Loucy (cell line): ENCODE data around the gene SLC35D3.

Experiments used
- H2AFZ ChIP-seq: fragments of 200-600 bp; sonication (generic); 2 replicates; pipeline ENCODE4 v1.6.0; 2016; ENCODE audit warnings: antibody characterized with exemption, mild to moderate bottlenecking, low read length, moderate library complexity
- H3F3A ChIP-seq: fragments of 200-600 bp; 2 replicates; pipeline ENCODE4 v1.6.0; 2016; ENCODE audit warnings: antibody characterized with exemption, low read depth, mild to moderate bottlenecking
- H3K27me3 ChIP-seq: fragments of 200-600 bp; sonication (generic); 2 replicates; pipeline ENCODE4 v1.6.1; 2014; ENCODE audit warnings: low read length, mild to moderate bottlenecking; ENCODE audit not compliant: insufficient read depth, poor library complexity, severe bottlenecking
- H3K36me3 ChIP-seq: fragments of 200-600 bp; sonication (generic); 2 replicates; pipeline ENCODE4 v1.6.1; 2016; ENCODE audit warnings: low read length; ENCODE audit not compliant: insufficient read depth
- H3K4me1 ChIP-seq: fragments of 200-600 bp; sonication (generic); 2 replicates; pipeline ENCODE4 v1.5.1; 2014; ENCODE audit warnings: low read length, mild to moderate bottlenecking; ENCODE audit not compliant: insufficient read depth, poor library complexity, severe bottlenecking
- H3K4me2 ChIP-seq: fragments of 200-600 bp; sonication (generic); 2 replicates; pipeline ENCODE4 v1.6.0; 2014; ENCODE audit warnings: antibody characterized with exemption, low read length, low read depth, mild to moderate bottlenecking; ENCODE audit not compliant: poor library complexity, severe bottlenecking
- H3K4me3 ChIP-seq: fragments of 200-600 bp; sonication (generic); 2 replicates; pipeline ENCODE4 v1.5.1; 2014; ENCODE audit warnings: low read length, mild to moderate bottlenecking, mixed read lengths; ENCODE audit not compliant: poor library complexity, severe bottlenecking
- H3K79me2 ChIP-seq: fragments of 200-600 bp; sonication (generic); 2 replicates; pipeline ENCODE4 v1.6.1; 2014; ENCODE audit warnings: low read length; ENCODE audit not compliant: insufficient read depth
- H3K9ac ChIP-seq: fragments of 200-600 bp; sonication (generic); 2 replicates; pipeline ENCODE4 v1.6.0; 2014; ENCODE audit warnings: mild to moderate bottlenecking, low read depth, low read length, moderate library complexity; ENCODE audit not compliant: poor library complexity, severe bottlenecking
- H3K9me2 ChIP-seq: fragments of 200-600 bp; sonication (generic); replicated peaks from 2 replicates; pipeline ENCODE4 v1.6.1; 2016; ENCODE audit warnings: low read depth, low read length, mixed read lengths
- H3K9me3 ChIP-seq: fragments of 200-600 bp; sonication (generic); 2 replicates; pipeline ENCODE4 v1.6.1; 2014; ENCODE audit warnings: mild to moderate bottlenecking, antibody characterized with exemption, low read length, low read depth; ENCODE audit not compliant: insufficient read depth
- H4K20me1 ChIP-seq: fragments of 200-600 bp; sonication (generic); 2 replicates; pipeline ENCODE4 v1.6.0; 2014; ENCODE audit warnings: antibody characterized with exemption, low read length, mild to moderate bottlenecking; ENCODE audit not compliant: insufficient read depth, poor library complexity, severe bottlenecking
- CTCF ChIP-seq: fragments of 200-600 bp; sonication (generic); conservative IDR thresholded peaks from 2 replicates; pipeline ENCODE4 v1.5.1; 2014; ENCODE audit warnings: mild to moderate bottlenecking, antibody characterized with exemption, low read length
- EZH2phosphoT487 ChIP-seq: fragments of 200-600 bp; IDR thresholded peaks from 2 replicates; pipeline ENCODE4 v1.6.1; 2018; ENCODE audit warnings: antibody characterized with exemption, mild to moderate bottlenecking, moderate library complexity, borderline replicate concordance

The SLC35D3 gene

DNA sequence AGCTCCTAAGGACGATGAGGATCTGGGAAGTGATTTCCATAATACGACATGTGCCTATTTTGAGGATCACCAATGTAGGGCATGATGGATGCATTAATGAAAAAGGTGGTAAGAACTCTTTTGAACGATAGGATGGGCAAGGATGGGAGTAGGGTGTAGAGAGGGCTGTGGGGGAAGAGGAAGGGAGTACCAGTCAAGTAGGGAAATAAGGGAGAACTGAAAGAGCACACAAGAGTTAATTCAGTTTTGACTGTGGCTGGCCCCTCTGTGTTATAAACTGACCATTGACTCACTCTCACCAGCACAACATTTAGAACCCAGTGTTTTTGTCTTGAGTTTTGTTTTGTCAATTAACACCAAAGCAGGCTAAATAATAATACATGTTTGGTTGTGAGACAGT is 33.0 kb downstream of the SLC35D3 start:
- H3K4me2 ChIP-seq = no peak overlapping the region
- no peak overlapping the region for H3K4me3 ChIP-seq
- TF ChIP-seq EZH2phosphoT487 = no peak
- TF ChIP-seq CTCF = no peak
- no peak overlapping the region for H3K9ac ChIP-seq
- no peaks in the 10 kb centered on the region for H3F3A ChIP-seq
- no peaks in the 10 kb centered on the region for H3K36me3 ChIP-seq
- H4K20me1 ChIP-seq = no peaks in the 10 kb centered on the region
- H3K27me3 ChIP-seq = peaks cover 5% of the 10 kb centered on the region
- H3K4me1 ChIP-seq = no peaks in the 10 kb centered on the region
- no peaks in the 10 kb centered on the region for H3K9me2 ChIP-seq
- H3K79me2 ChIP-seq = no peaks in the 10 kb centered on the region
- H2AFZ ChIP-seq = no peak overlapping the region
- no peaks in the 10 kb centered on the region for H3K9me3 ChIP-seq

DNA sequence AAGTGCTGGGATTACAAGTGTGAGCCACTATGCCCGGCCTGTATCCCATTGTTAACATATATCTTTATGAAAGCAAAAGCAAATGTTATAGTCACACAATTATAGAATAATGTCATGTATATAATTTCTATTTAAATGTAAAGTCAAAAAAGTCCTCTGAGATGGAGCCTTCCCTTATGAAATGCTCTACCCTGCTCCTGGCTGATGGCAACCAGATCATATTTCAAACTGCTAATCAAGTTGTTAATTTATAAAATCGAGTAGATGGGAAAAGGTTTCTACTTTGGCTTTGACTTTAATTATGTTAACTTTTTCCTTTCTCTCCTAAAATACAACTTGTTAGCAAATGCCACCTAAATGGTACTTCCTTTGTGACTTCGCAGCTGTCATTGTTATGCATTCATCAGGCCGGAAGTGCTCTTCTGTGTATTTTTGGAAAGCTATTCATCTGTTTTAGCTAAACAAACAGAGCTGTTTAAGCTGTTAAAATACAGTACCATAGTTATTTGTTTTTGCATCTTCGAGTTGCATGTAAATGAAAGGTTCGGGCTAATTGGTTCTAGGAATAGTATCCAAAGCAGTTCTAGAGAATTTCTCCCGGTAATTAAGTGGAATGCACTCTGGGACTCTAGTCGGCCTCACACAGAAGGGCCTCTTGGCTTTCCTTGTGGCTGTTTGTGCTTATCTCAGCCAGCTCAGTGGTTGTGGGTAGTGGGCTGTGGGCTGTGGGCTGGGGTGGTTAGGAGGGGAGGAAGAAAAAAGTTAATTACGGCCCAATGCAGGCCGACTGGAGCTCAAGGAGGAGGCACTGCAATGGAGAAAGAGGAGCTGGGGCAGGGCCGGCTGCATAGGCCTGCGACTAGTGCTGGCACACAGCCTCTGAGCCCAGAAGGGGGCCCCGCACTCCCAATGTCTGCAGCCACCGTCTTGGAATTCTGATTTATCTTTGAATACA is 34.8 kb downstream of the SLC35D3 start:
- no peak overlapping the region for H3K4me2 ChIP-seq
- no peaks in the 10 kb centered on the region for H3K79me2 ChIP-seq
- H3F3A ChIP-seq = no peaks in the 10 kb centered on the region
- peaks cover 5% of the 10 kb centered on the region for H3K27me3 ChIP-seq
- no peaks in the 10 kb centered on the region for H3K9me2 ChIP-seq
- no peak overlapping the region for H2AFZ ChIP-seq
- no peaks in the 10 kb centered on the region for H3K9me3 ChIP-seq
- no peak overlapping the region for H3K4me3 ChIP-seq
- H3K4me1 ChIP-seq = no peaks in the 10 kb centered on the region
- H4K20me1 ChIP-seq = no peaks in the 10 kb centered on the region
- H3K9ac ChIP-seq = no peak overlapping the region
- H3K36me3 ChIP-seq = no peaks in the 10 kb centered on the region
- TF ChIP-seq EZH2phosphoT487 (no peak), CTCF (no peak)

DNA sequence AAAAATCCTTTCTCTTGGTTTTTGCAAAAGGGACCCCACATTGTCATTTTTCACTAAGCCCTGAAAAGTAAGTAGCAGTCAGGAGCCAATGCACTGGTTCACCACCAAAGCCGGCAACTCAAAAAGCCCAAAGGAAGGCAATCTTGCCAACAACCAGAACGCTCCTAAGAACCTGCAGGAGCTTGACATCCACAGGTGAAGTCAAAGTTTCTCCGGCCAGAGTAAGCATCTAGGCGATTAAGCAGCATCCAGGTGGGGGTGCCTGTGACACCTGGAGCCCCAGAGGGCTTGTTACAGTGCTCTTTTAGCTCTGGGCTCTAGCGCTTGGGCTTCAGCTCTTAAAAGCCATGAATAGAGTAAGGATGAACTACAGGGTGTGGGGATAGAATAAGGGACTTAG is 36.1 kb downstream of the SLC35D3 start:
- H3K9me3 ChIP-seq = no peaks in the 10 kb centered on the region
- H3K79me2 ChIP-seq = no peaks in the 10 kb centered on the region
- no peaks in the 10 kb centered on the region for H4K20me1 ChIP-seq
- H3K36me3 ChIP-seq = no peaks in the 10 kb centered on the region
- no peaks in the 10 kb centered on the region for H3F3A ChIP-seq
- no peak overlapping the region for H3K9ac ChIP-seq
- no peak overlapping the region for H2AFZ ChIP-seq
- TF ChIP-seq CTCF (no peak), EZH2phosphoT487 (no peak)
- H3K27me3 ChIP-seq = peaks cover 5% of the 10 kb centered on the region
- no peaks in the 10 kb centered on the region for H3K9me2 ChIP-seq
- H3K4me2 ChIP-seq = no peak overlapping the region
- H3K4me3 ChIP-seq = no peak overlapping the region
- no peaks in the 10 kb centered on the region for H3K4me1 ChIP-seq
